B cell (primary cell): ENCODE data around the gene SLC25A17. TPM values are rescaled to one million over a fixed set of nuclear protein-coding genes. Genes with fewer than 3 reads are reported as not detected.

Experiments
- ATAC-seq: fragments of 200-7000 bp; cut with Tn5 transposase; one replicate; pipeline ENCODE4 v1.10.0; 2021; ENCODE audit warnings: low read depth, mild to moderate bottlenecking, moderate number of reproducible peaks, moderate library complexity
- CTCF ChIA-PET: fragments of 350-600 bp; sonication (Branson Sonifier 250); formaldehyde crosslinking; loops from one replicate; lab custom pipeline; 2021; ENCODE audit warnings: antibody characterized with exemption, inconsistent platforms; lab: Charles Lee
- POLR2A ChIA-PET: fragments of 350-600 bp; sonication (Branson Sonifier 250); formaldehyde crosslinking; loops from one replicate; lab custom pipeline; 2021; ENCODE audit warnings: antibody characterized with exemption; lab: Charles Lee
- DNase-seq: peaks from one replicate; pipeline ENCODE4 v3.0.0; 2013
- H2AFZ ChIP-seq: 2 replicates; pipeline ENCODE4 v1.6.1; 2012; ENCODE audit warnings: mild to moderate bottlenecking, low read depth, low read length; ENCODE audit not compliant: insufficient read depth, poor library complexity, severe bottlenecking
- H3K27ac ChIP-seq, 2 donors: 1 replicate in 1 of 2; 2 replicates in 1 of 2; pipeline ENCODE4 v1.5.1; 2012 to 2013; ENCODE audit warnings: low read length in 2 of 2, mild to moderate bottlenecking in 2 of 2, moderate library complexity in 1 of 2
- H3K27me3 ChIP-seq, 4 experiments: fragments of 200-600 bp in 1 of 4; sonication (generic) in 1 of 4; replicated peaks in 1 of 4; 1 replicate in 2 of 4; 2 replicates in 2 of 4; pipeline versions ENCODE4 v1.6.1 to v1.7.0; 2013 to 2016; ENCODE audit warnings: low read length in 3 of 4, mild to moderate bottlenecking in 2 of 4, mixed read lengths in 1 of 4, moderate library complexity in 1 of 4; ENCODE audit not compliant: insufficient read depth in 4 of 4, control insufficient read depth in 3 of 4; ENCODE audit errors: control extremely low read depth in 1 of 4
- H3K36me3 ChIP-seq, 2 experiments: replicated peaks in 1 of 2; 1 replicate in 1 of 2; 2 replicates in 1 of 2; pipeline versions ENCODE4 v1.6.1 to v1.7.1; 2013; ENCODE audit warnings: low read length in 1 of 2; ENCODE audit not compliant: insufficient read depth in 2 of 2, control insufficient read depth in 1 of 2; ENCODE audit errors: control extremely low read depth in 1 of 2, extremely low read depth in 1 of 2
- H3K4me1 ChIP-seq, 2 donors: fragments of 200-600 bp in 1 of 2; sonication (generic) in 1 of 2; 1 replicate in 1 of 2; 2 replicates in 1 of 2; pipeline versions ENCODE4 v1.5.1 to v1.6.1; 2013 to 2017; ENCODE audit warnings: low read length in 2 of 2; ENCODE audit not compliant: control insufficient read depth in 2 of 2, insufficient read depth in 2 of 2
- H3K4me2 ChIP-seq: replicated peaks from 2 replicates; pipeline ENCODE3; 2012; ENCODE audit warnings: mild to moderate bottlenecking, low read depth, low read length; ENCODE audit not compliant: poor library complexity, severe bottlenecking
- H3K4me3 ChIP-seq, 5 experiments: fragments of 200-600 bp in 1 of 5; sonication (generic) in 1 of 5; 1 replicate in 3 of 5; 2 replicates in 2 of 5; pipeline versions ENCODE4 v1.5.1 to v1.7.0; 2011 to 2016; ENCODE audit warnings: low read length in 4 of 5, mild to moderate bottlenecking in 4 of 5, low read depth in 2 of 5, control low read depth in 1 of 5, moderate library complexity in 1 of 5; ENCODE audit not compliant: insufficient read depth in 1 of 5; ENCODE audit errors: control extremely low read depth in 1 of 5, extremely low read depth in 1 of 5
- H3K79me2 ChIP-seq: fragments of 200-600 bp; sonication (generic); one replicate; pipeline ENCODE4 v1.6.0; 2016; ENCODE audit warnings: low read length; ENCODE audit not compliant: control insufficient read depth, insufficient read depth
- H3K9ac ChIP-seq: fragments of 200-600 bp; sonication (generic); 2 replicates; pipeline ENCODE4 v1.6.1; 2017; ENCODE audit warnings: mild to moderate bottlenecking, low read length, moderate library complexity
- H3K9me3 ChIP-seq, 3 donors: one replicate each; pipeline versions ENCODE4 v1.6.1 to v1.7.1; 2013; ENCODE audit warnings: low read length in 2 of 3; ENCODE audit not compliant: control insufficient read depth in 2 of 3, insufficient read depth in 1 of 3; ENCODE audit errors: control extremely low read depth in 1 of 3
- H4K20me1 ChIP-seq: 2 replicates; pipeline ENCODE4 v1.6.0; 2012; ENCODE audit warnings: mild to moderate bottlenecking, low read length; ENCODE audit not compliant: insufficient read depth, control insufficient read depth, poor library complexity, severe bottlenecking
- H3K27ac Mint-ChIP-seq: one replicate; pipeline ENCODE4 v1.8.0; 2021; ENCODE audit warnings: mixed read lengths
- H3K27me3 Mint-ChIP-seq: one replicate; pipeline ENCODE4 v1.8.0; 2021; ENCODE audit warnings: mixed read lengths
- H3K4me1 Mint-ChIP-seq: one replicate; pipeline ENCODE4 v1.8.0; 2021; ENCODE audit warnings: mixed read lengths
- H3K4me3 Mint-ChIP-seq: one replicate; pipeline ENCODE4 v1.8.0; 2021; ENCODE audit warnings: mixed read lengths
- H3K9me3 Mint-ChIP-seq: one replicate; pipeline ENCODE4 v1.8.0; 2022; ENCODE audit warnings: mixed read lengths; ENCODE audit not compliant: insufficient read depth
- CTCF ChIP-seq: fragments of 200-600 bp; IDR thresholded peaks from one replicate; pipeline ENCODE4 v1.8.0; 2022; ENCODE audit warnings: antibody characterized with exemption, mild to moderate bottlenecking
- EZH2 ChIP-seq: IDR thresholded peaks from 2 replicates; pipeline ENCODE4 v1.6.1; 2012; ENCODE audit warnings: borderline replicate concordance, low read depth, mild to moderate bottlenecking, moderate library complexity, low read length; ENCODE audit not compliant: insufficient read depth, poor library complexity, severe bottlenecking
- WGBS: methylation state at CpG from one replicate; pipeline ENCODE4 v1.1.5; 2013; ENCODE audit warnings: missing lambda C conversion rate; ENCODE audit not compliant: insufficient coverage; 5-methylcytosine and 5-hydroxymethylcytosine counted together
- intact Hi-C: fragments of 100-400 bp; cut with micrococcal nuclease; formaldehyde crosslinking; loops from one replicate; pipeline ENCODE4 v1.10.0; 2022
- polyA plus RNA-seq: library from polyadenylated mRNA; depleted of rRNA; stranded (reverse); fragments of >200 nt; gene quantifications from 2 replicates; pipeline ENCODE4 v1.2.3, GENCODE V29; 2012
- total RNA-seq, 2 donors: library from RNA; stranded (reverse); fragments of 120-200 nt in 1 of 2; gene quantifications; 1 replicate in 1 of 2; 2 replicates in 1 of 2; pipeline versions ENCODE4 v1.2.3 to v1.2.4, GENCODE V29; 2013 to 2022

SLC25A17 gene
- total and polyA plus RNA-seq, 2 donors (not counting 1 experiment from before 2014, with no cell fraction given), result 13.1 to 15.0 TPM

- no peak overlapping the region for H3K27ac ChIP-seq
- H3K4me1 ChIP-seq, result no peaks in the 10 kb centered on the region
- no peaks in the 10 kb centered on the region for H3K27me3 Mint-ChIP-seq
- TF ChIP-seq CTCF (no peak), EZH2 (no peak)
- intact Hi-C loops, result no loop called here
- H3K9me3 Mint-ChIP-seq, result peaks cover 4% of the 10 kb centered on the region
- no peak overlapping the region for H3K4me3 Mint-ChIP-seq
- H2AFZ ChIP-seq, result no peak overlapping the region
- H3K36me3 ChIP-seq, result no peaks in the 10 kb centered on the region
- H3K27ac Mint-ChIP-seq, result no peak overlapping the region
- no peak overlapping the region for H3K4me3 ChIP-seq
- ChIA-PET POLR2A (no interaction called here), CTCF (interaction anchor here (1.7 kb wide), 1 partner anchor 9 kb away, joined by 8 read pairs; no protein-coding TSS in a partner anchor)
- no peaks in the 10 kb centered on the region for H4K20me1 ChIP-seq
- H3K9ac ChIP-seq, result no peak overlapping the region
- DNase-seq (no peak), ATAC-seq (no peak)
- H3K4me2 ChIP-seq, result no peak overlapping the region
- no peaks in the 10 kb centered on the region for H3K79me2 ChIP-seq
- no peaks in the 10 kb centered on the region for H3K4me1 Mint-ChIP-seq
- H3K9me3 ChIP-seq, result peaks cover 0 to 16% (median 6%) of the 10 kb centered on the region in 3 donors
- H3K27me3 ChIP-seq, result no peaks in the 10 kb centered on the region
These were observed 69.3 kb downstream of the SLC25A17 start for GRCh38 chr22:40749829-40750228.

DNA sequence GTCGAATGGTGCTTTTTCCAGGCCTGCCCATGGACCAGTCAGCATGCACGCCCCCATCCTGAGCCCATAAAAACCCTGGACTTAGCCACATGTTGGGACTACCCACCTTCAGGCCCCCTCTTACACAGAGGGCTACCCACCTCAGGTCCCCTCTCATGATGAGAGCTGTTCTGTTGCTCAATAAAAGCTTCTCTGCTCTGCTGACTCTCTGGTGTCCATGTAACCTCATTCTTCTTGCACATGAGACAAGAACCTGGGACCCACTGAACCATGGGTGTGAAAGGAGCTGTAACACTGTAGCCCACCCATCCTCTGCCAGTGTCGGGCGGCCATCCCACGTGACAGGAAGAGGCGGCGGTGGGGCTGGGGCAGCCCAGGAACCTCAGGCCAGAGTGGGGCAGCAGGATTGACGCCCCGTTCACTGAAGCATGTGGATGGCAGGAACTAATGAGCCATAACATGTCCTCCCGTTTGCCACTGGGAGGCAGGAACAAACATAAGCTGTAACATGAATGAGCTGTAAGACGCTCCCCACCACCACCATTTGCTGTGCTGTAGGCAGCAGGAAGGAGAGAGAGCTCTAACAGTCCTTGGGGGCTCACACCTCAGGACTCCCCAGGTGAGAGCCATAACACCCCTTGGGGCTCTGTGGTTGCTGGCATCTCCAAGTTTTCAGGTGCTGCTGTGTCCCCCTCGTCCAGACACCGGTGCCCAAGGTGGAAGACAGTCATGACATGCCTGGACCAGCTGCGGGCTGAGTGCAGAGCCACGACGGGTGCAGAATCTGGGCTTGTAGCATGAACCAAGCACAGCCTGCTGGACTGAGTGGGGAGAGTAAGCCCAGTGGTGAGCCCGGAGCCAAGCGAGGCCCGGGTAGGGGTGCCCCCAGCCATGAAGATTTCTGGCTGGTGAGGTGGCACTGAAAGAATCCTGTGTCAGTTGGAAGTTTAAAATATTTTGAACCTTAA, 70.5 kb downstream of the SLC25A17 start:
- Mint-ChIP-seq H3K27ac (no peak overlapping the region), H3K4me3 (no peak overlapping the region), H3K4me1 (no peaks in the 10 kb centered on the region), H3K27me3 (no peaks in the 10 kb centered on the region), H3K9me3 (peaks cover 4% of the 10 kb centered on the region)
- Histone ChIP-seq H3K9me3 (peaks cover 0 to 16% (median 6%) of the 10 kb centered on the region in 3 donors), H3K79me2 (no peaks in the 10 kb centered on the region), H4K20me1 (no peaks in the 10 kb centered on the region), H2AFZ (no peak overlapping the region), H3K4me2 (no peak overlapping the region), H3K9ac (no peak overlapping the region), H3K36me3 (no peaks in the 10 kb centered on the region), H3K27ac (no peak overlapping the region), H3K27me3 (no peaks in the 10 kb centered on the region), H3K4me3 (no peak overlapping the region), H3K4me1 (no peaks in the 10 kb centered on the region)
- WGBS, result 89% methylated on average over 18 of the region's 19 CpGs
- ChIA-PET POLR2A (no interaction called here), CTCF (interaction anchor here (0.7 to 1.7 kb wide), 2 partner anchors 10 to 14 kb away, joined by 4 to 8 read pairs; no protein-coding TSS in a partner anchor)
- TF ChIP-seq CTCF, result no peak
- TF ChIP-seq EZH2, result no peak
- intact Hi-C loops, result no loop called here
- no peak for ATAC-seq
- DNase-seq, result no peak
